Panc1 (cell line): ENCODE measurements around the gene SFTPB. TPM values are rescaled to one million over a fixed set of nuclear protein-coding genes. Genes with fewer than 3 reads are reported as not detected.

Experiments
- ATAC-seq: fragments of 200-7000 bp; cut with Tn5 transposase; 2 replicates; pipeline ENCODE4 v1.9.1; 2020; ENCODE audit warnings: mild to moderate bottlenecking, moderate library complexity
- BruUV-seq: library from RNA; stranded (reverse); fragments of 400-500 nt; replicated peaks from 2 replicates; lab custom pipeline; 2021; lab: Mats Ljungman, UMichigan
- CTCF ChIA-PET: fragments of 300-600 bp; sonication (Branson Sonifier 250); formaldehyde crosslinking; loops from one replicate; lab custom pipeline; 2022; ENCODE audit warnings: antibody characterized with exemption; lab: Charles Lee
- POLR2A ChIA-PET: fragments of 300-600 bp; sonication (Branson Sonifier 250); formaldehyde crosslinking; loops from one replicate; lab custom pipeline; 2022; ENCODE audit warnings: antibody characterized with exemption; lab: Charles Lee
- DNase-seq: peaks from one replicate; pipeline ENCODE4 v3.0.0-alpha.2; 2010; ENCODE audit warnings: low read depth, low spot score
- H3K27ac ChIP-seq: 2 replicates; pipeline ENCODE4 v1.5.1; 2011; ENCODE audit warnings: mild to moderate bottlenecking, low read length, inconsistent platforms
- H3K27me3 ChIP-seq: fragments of 200-500 bp; sonication (Bioruptor generic); 2 replicates; pipeline ENCODE4 v1.6.0; 2014; ENCODE audit warnings: low read length, inconsistent platforms; ENCODE audit not compliant: control insufficient read depth, insufficient read depth
- H3K36me3 ChIP-seq: fragments of 200-500 bp; sonication (Bioruptor generic); 2 replicates; pipeline ENCODE4 v1.5.1; 2014; ENCODE audit warnings: inconsistent platforms, mild to moderate bottlenecking, low read length, moderate library complexity; ENCODE audit not compliant: control insufficient read depth, insufficient read depth
- H3K4me1 ChIP-seq: 2 replicates; pipeline ENCODE4 v1.5.1; 2011; ENCODE audit warnings: inconsistent platforms, mild to moderate bottlenecking, low read length, moderate library complexity; ENCODE audit not compliant: control insufficient read depth, insufficient read depth
- H3K4me3 ChIP-seq, 2 experiments: 2 replicates each; pipeline ENCODE4 v1.5.1; 2011 to 2012; ENCODE audit warnings: low read depth in 2 of 2, low read length in 2 of 2, mild to moderate bottlenecking in 2 of 2, inconsistent platforms in 1 of 2, moderate library complexity in 1 of 2
- H3K9me3 ChIP-seq: fragments of 200-500 bp; sonication (Bioruptor generic); 2 replicates; pipeline ENCODE4 v1.5.1; 2014; ENCODE audit warnings: low read depth, mild to moderate bottlenecking, inconsistent platforms, low read length, moderate library complexity; ENCODE audit not compliant: control insufficient read depth, insufficient read depth
- CTCF ChIP-seq: fragments of 450-650 bp; IDR thresholded peaks from 2 replicates; pipeline ENCODE4 v1.5.1; 2017; ENCODE audit warnings: mild to moderate bottlenecking
- POLR2AphosphoS5 ChIP-seq: IDR thresholded peaks from 2 replicates; pipeline ENCODE4 v1.6.1; 2012; ENCODE audit warnings: mild to moderate bottlenecking, low read depth, low read length, moderate library complexity
- REST ChIP-seq, 2 experiments: IDR thresholded peaks; 2 replicates each; pipeline ENCODE4 v1.6.1; 2011 to 2012; ENCODE audit warnings: low read depth in 2 of 2, control low read depth in 1 of 2, low read length in 1 of 2, mild to moderate bottlenecking in 1 of 2, moderate library complexity in 1 of 2; ENCODE audit not compliant: insufficient read depth in 1 of 2
- SIN3A ChIP-seq: IDR thresholded peaks from 2 replicates; pipeline ENCODE4 v1.6.1; 2012; ENCODE audit warnings: low read depth, mild to moderate bottlenecking, low read length, moderate library complexity, borderline replicate concordance; ENCODE audit not compliant: insufficient read depth
- TCF7L2 ChIP-seq: IDR thresholded peaks from 2 replicates; pipeline ENCODE4 v1.6.1; 2011; ENCODE audit warnings: mild to moderate bottlenecking, low read depth, low read length, inconsistent platforms
- in situ Hi-C: cut with HindIII; loops from 2 replicates; pipeline ENCODE4 v1.10.0; 2016; ENCODE audit warnings: low sequenced_read_pairs, low pct_unique_long_range_greater_than_20kb
- intact Hi-C: fragments of 100-400 bp; cut with micrococcal nuclease; formaldehyde crosslinking; loops from one replicate; pipeline ENCODE4 v1.10.0; 2022; ENCODE audit not compliant: unreplicated experiment
- total RNA-seq: library from RNA; stranded (reverse); gene quantifications from one replicate; pipeline ENCODE4 v1.2.1, GENCODE V29; 2021; ENCODE audit not compliant: unreplicated experiment

SFTPB gene
- total RNA-seq, 1 experiment from 2014 or later, result 5.6 TPM

GRCh38 chr2:85644909-85645308 lies 23.1 kb downstream of the SFTPB start:
- Histone ChIP-seq H3K4me1 (no peaks in the 10 kb centered on the region), H3K27me3 (no peaks in the 10 kb centered on the region), H3K4me3 (no peak overlapping the region), H3K36me3 (peaks cover 57% of the 10 kb centered on the region), H3K27ac (no peak overlapping the region), H3K9me3 (no peaks in the 10 kb centered on the region)
- ChIA-PET POLR2A (no interaction called here), CTCF (no interaction called here)
- TF ChIP-seq REST (IDR thresholded peaks at IDR 0.05; ENCODE audit: insufficient read depth in 1 of 2, low read depth in 2 of 2, low read length in 1 of 2) (no peak), SIN3A (no peak), POLR2AphosphoS5 (no peak), TCF7L2 (no peak), CTCF (no peak)
- no peak for DNase-seq
- BruUV-seq, result no TSS peak
- intact Hi-C loops, result no loop called here
- ATAC-seq, result no peak
- in situ Hi-C loops, result no loop called here

- POLR2A ChIA-PET, result interaction anchor here (0.7 kb wide), 1 partner anchor 722 kb away, joined by 5 read pairs; no protein-coding TSS in a partner anchor
- Histone ChIP-seq H3K4me3 (no peak overlapping the region), H3K9me3 (no peaks in the 10 kb centered on the region), H3K27ac (no peak overlapping the region), H3K27me3 (no peaks in the 10 kb centered on the region), H3K36me3 (peaks cover 54% of the 10 kb centered on the region), H3K4me1 (no peaks in the 10 kb centered on the region)
- intact Hi-C loops, result no loop called here
- TF ChIP-seq REST (IDR thresholded peaks at IDR 0.05; ENCODE audit: insufficient read depth in 1 of 2, low read depth in 2 of 2, low read length in 1 of 2) (no peak), TCF7L2 (no peak), CTCF (no peak), POLR2AphosphoS5 (no peak), SIN3A (no peak)
- CTCF ChIA-PET, result no interaction called here
- in situ Hi-C loops, result no loop called here
- DNase-seq (no peak), ATAC-seq (no peak)
- BruUV-seq, result no TSS peak
These were observed 25.3 kb downstream of the SFTPB start for GRCh38 chr2:85642725-85643124.
